ENCODE measurements around the gene OTOP2.

Gene OTOP2

DNA sequence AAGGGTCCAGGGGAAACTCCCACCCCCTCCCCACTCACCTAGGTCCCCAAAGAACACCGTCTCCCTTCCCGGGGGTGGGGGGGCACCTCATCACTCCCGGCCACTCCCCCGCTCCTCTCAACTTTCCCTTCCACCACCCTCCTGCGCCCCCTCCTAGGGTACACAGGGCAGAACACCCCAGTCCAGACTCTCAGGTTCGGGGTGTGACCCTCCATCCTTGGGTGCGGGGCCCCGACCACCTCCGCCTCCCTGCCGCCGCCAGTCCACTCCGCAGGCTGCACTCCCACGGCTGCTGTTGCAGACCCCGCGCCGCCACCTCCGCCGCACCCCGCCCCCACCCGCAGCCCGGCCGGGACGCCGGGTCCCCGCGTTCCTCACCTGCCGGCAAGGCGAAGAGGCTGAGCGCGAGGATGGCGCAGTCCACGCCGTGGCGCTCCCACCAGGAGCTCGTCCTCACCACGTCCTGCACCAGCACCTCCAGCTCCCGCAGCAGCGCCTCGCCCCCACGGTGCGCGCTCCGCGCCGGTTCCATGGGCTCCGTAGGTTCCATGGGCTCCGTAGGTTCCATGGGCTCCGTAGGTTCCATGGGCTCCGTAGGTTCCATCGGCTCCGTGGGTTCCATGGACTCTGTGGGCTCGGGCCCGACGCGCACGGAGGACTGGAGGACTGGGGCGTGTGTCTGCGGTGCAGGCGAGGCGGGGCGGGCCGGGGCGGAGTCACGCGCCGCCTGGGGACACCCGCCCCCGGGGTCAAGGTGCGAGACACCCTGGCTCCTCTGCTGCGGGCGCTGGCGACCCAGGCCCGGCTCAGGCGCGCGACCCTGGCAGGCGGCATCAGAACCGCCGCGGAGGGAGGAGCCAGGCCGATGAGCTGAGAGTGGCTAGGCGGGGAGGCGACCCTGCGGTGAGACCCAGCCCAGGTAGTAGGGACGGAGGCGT lies 30.8 kb upstream of the OTOP2 start, which contains the start of gene FADS6:
Gene FADS6 (minus strand): TSS at position 660 of the 938 bp plus-strand sequence. CDS start 38 bp downstream, at position 622.
- Histone ChIP-seq H3K27ac (ENCODE audit: extremely low read depth, low read depth, low read length) (no peak within 1 kb of the TSS), H3K4me1 (ENCODE audit: control insufficient read depth, insufficient read depth, low read length) (no peaks in the 10 kb centered on the region), H3K4me3 (ENCODE audit: low read depth, low read length) (no peak within 1 kb of the TSS), H3K9me3 (ENCODE audit: control insufficient read depth, insufficient read depth, low read depth, low read length) (no peaks in the 10 kb centered on the region), H3K36me3 (ENCODE audit: control insufficient read depth in 2 of 2, insufficient read depth in 1 of 2, low read length in 2 of 2) (no peaks in the 10 kb centered on the region)
- TF ChIP-seq ZNF362 (tag by site-specific recombination; IDR thresholded peaks at IDR 0.05) (no peak), ZNF585B (tag by site-specific recombination; IDR thresholded peaks at IDR 0.05) (no peak), ZNF423 (tag by site-specific recombination; IDR thresholded peaks at IDR 0.05) (no peak), ZNF223 (tag by site-specific recombination; IDR thresholded peaks at IDR 0.05) (no peak), ZNF366 (tag by site-specific recombination; conservative IDR thresholded peaks at IDR 0.05) (no peak), ZNF148 (tag by site-specific recombination; IDR thresholded peaks at IDR 0.05; ENCODE audit: borderline replicate concordance) (no peak), ZNF398 (tag by site-specific recombination; IDR thresholded peaks at IDR 0.05) (no peak), ZNF837 (tag by site-specific recombination; IDR thresholded peaks at IDR 0.05) (no peak), ZNF830 (tag by site-specific recombination; IDR thresholded peaks at IDR 0.05; ENCODE audit: low read depth) (no peak), ZNF211 (tag by site-specific recombination; IDR thresholded peaks at IDR 0.05; ENCODE audit: low read depth) (no peak), ZNF280C (tag by site-specific recombination; IDR thresholded peaks at IDR 0.05) (no peak), SP3 (tag by site-specific recombination; IDR thresholded peaks at IDR 0.05) (no peak), ZNF426 (tag by site-specific recombination; IDR thresholded peaks at IDR 0.05) (no peak), BCL6B (tag by site-specific recombination; IDR thresholded peaks at IDR 0.05) (no peak), KLF17 (tag by site-specific recombination; IDR thresholded peaks at IDR 0.05) (no peak), GLIS1 (tag by site-specific recombination; IDR thresholded peaks at IDR 0.05) (no peak)
- TF ChIP-seq, protein P1, sequence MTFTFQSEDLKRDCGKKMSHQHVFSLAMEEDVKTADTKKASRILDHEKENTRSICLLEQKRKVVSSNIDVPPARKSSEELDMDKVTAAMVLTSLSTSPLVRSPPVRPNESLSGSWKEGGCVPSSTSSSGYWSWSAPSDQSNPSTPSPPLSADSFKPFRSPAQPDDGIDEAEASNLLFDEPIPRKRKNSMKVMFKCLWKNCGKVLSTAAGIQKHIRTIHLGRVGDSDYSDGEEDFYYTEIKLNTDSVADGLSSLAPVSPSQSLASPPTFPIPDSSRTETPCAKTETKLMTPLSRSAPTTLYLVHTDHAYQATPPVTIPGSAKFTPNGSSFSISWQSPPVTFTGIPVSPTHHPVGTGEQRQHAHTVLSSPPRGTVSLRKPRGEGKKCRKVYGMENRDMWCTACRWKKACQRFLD (tag by site-specific recombination; IDR thresholded peaks at IDR 0.05), result no peak
- TF ChIP-seq, protein P2, sequence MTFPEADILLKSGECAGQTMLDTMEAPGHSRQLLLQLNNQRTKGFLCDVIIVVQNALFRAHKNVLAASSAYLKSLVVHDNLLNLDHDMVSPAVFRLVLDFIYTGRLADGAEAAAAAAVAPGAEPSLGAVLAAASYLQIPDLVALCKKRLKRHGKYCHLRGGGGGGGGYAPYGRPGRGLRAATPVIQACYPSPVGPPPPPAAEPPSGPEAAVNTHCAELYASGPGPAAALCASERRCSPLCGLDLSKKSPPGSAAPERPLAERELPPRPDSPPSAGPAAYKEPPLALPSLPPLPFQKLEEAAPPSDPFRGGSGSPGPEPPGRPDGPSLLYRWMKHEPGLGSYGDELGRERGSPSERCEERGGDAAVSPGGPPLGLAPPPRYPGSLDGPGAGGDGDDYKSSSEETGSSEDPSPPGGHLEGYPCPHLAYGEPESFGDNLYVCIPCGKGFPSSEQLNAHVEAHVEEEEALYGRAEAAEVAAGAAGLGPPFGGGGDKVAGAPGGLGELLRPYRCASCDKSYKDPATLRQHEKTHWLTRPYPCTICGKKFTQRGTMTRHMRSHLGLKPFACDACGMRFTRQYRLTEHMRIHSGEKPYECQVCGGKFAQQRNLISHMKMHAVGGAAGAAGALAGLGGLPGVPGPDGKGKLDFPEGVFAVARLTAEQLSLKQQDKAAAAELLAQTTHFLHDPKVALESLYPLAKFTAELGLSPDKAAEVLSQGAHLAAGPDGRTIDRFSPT (tag by site-specific recombination; IDR thresholded peaks at IDR 0.05), result no peak
- POLR2A ChIA-PET, result no interaction called here
- CTCF ChIA-PET, result no interaction called here

All from HEK293 (cell line).